OCI-LY1 (cell line): ENCODE results near the gene GSDME.
"Not testable (repeated sequence)": the region's sequence is repeated elsewhere in the genome, so short reads cannot be mapped to it uniquely, and the experiment has no call there.

Experiments
- H2AFZ ChIP-seq: fragments of 200-600 bp; sonication (generic), shearing (Covaris generic); 2 replicates; pipeline ENCODE4 v1.6.0; 2014; ENCODE audit warnings: antibody characterized with exemption, mild to moderate bottlenecking, low read length
- H3F3A ChIP-seq: fragments of 200-600 bp; sonication (generic), shearing (Covaris generic); 2 replicates; pipeline ENCODE4 v1.6.0; 2014; ENCODE audit warnings: mild to moderate bottlenecking, antibody characterized with exemption, low read length, moderate library complexity; ENCODE audit not compliant: insufficient read depth
- H3K27ac ChIP-seq: fragments of 200-600 bp; sonication (generic); 2 replicates; pipeline ENCODE4 v1.5.1; 2014; ENCODE audit warnings: low read length, mixed run types, mild to moderate bottlenecking, low read depth; ENCODE audit not compliant: poor library complexity, severe bottlenecking
- H3K27me3 ChIP-seq: fragments of 200-600 bp; sonication (generic); 2 replicates; pipeline ENCODE4 v1.6.0; 2014; ENCODE audit warnings: antibody characterized with exemption, mild to moderate bottlenecking, low read length, moderate library complexity; ENCODE audit not compliant: insufficient read depth
- H3K36me3 ChIP-seq: fragments of 200-600 bp; sonication (generic); 2 replicates; pipeline ENCODE4 v1.6.1; 2014; ENCODE audit warnings: mild to moderate bottlenecking, antibody characterized with exemption, low read length, moderate library complexity, mixed read lengths; ENCODE audit not compliant: insufficient read depth
- H3K4me1 ChIP-seq: fragments of 200-600 bp; sonication (generic); 2 replicates; pipeline ENCODE4 v1.5.1; 2014; ENCODE audit warnings: mild to moderate bottlenecking, low read length, moderate library complexity; ENCODE audit not compliant: insufficient read depth, severe bottlenecking
- H3K4me2 ChIP-seq: fragments of 200-600 bp; sonication (generic), shearing (Covaris generic); 2 replicates; pipeline ENCODE4 v1.6.1; 2014; ENCODE audit warnings: low read length
- H3K4me3 ChIP-seq: fragments of 200-600 bp; sonication (generic); 2 replicates; pipeline ENCODE4 v1.5.1; 2014; ENCODE audit warnings: low read length, low read depth, mild to moderate bottlenecking, mixed read lengths; ENCODE audit not compliant: poor library complexity, severe bottlenecking
- H3K79me2 ChIP-seq: fragments of 200-600 bp; shearing (Covaris generic); 2 replicates; pipeline ENCODE4 v1.6.1; 2016; ENCODE audit warnings: mixed run types, low read length, mixed read lengths; ENCODE audit not compliant: insufficient read depth
- H3K9ac ChIP-seq: fragments of 200-600 bp; sonication (generic), shearing (Covaris generic); 2 replicates; pipeline ENCODE4 v1.6.1; 2014; ENCODE audit warnings: mild to moderate bottlenecking, low read length, mixed read lengths
- H3K9me2 ChIP-seq: fragments of 200-600 bp; sonication (generic), shearing (Covaris generic); 2 replicates; pipeline ENCODE4 v1.6.1; 2014; ENCODE audit warnings: low read depth, mild to moderate bottlenecking, low read length, mixed read lengths
- H3K9me3 ChIP-seq: fragments of 200-600 bp; shearing (Covaris generic); 2 replicates; pipeline ENCODE4 v1.6.1; 2014; ENCODE audit warnings: low read length, mixed read lengths
- H4K20me1 ChIP-seq: fragments of 200-600 bp; sonication (generic), shearing (Covaris generic); 2 replicates; pipeline ENCODE4 v1.6.0; 2016; ENCODE audit warnings: mild to moderate bottlenecking, low read length; ENCODE audit not compliant: insufficient read depth
- CTCF ChIP-seq: fragments of 200-600 bp; sonication (generic), shearing (Covaris generic); IDR thresholded peaks from 2 replicates; pipeline ENCODE4 v1.5.1; 2017; ENCODE audit warnings: mild to moderate bottlenecking, antibody characterized with exemption, low read length, moderate library complexity, mixed read lengths
- EZH2 ChIP-seq: fragments of 200-600 bp; sonication (generic), shearing (Covaris generic); IDR thresholded peaks from 2 replicates; pipeline ENCODE4 v1.8.0; 2017; ENCODE audit warnings: borderline replicate concordance, mixed run types, mild to moderate bottlenecking, antibody characterized with exemption, low read length, moderate library complexity, mixed read lengths

The GSDME gene

GRCh38 chr7:24738577-24738976 lies 18.7 kb downstream of the GSDME start:
- H3K79me2 ChIP-seq = no peaks in the 10 kb centered on the region
- no peak overlapping the region for H2AFZ ChIP-seq
- H3K9ac ChIP-seq = no peak overlapping the region
- H3F3A ChIP-seq = no peaks in the 10 kb centered on the region
- H3K27ac ChIP-seq = no peak overlapping the region
- H3K4me1 ChIP-seq = no peaks in the 10 kb centered on the region
- H3K4me3 ChIP-seq = no peak overlapping the region
- H3K9me2 ChIP-seq = no peaks in the 10 kb centered on the region
- no peak overlapping the region for H3K4me2 ChIP-seq
- no peaks in the 10 kb centered on the region for H4K20me1 ChIP-seq
- no peaks in the 10 kb centered on the region; the same call in 1 of the 2 replicates for H3K27me3 ChIP-seq
- no peaks in the 10 kb centered on the region for H3K36me3 ChIP-seq
- no peak for TF ChIP-seq CTCF
- no peak for TF ChIP-seq EZH2
- peaks cover 9% of the 10 kb centered on the region; the same call in 1 of the 2 replicates for H3K9me3 ChIP-seq

- no peak for TF ChIP-seq EZH2
- no peak for TF ChIP-seq CTCF
- Histone ChIP-seq H3F3A (no peaks in the 10 kb centered on the region), H4K20me1 (no peaks in the 10 kb centered on the region), H3K9ac (no peak overlapping the region), H3K36me3 (no peaks in the 10 kb centered on the region), H2AFZ (no peak overlapping the region), H3K4me1 (no peaks in the 10 kb centered on the region), H3K9me3 (peaks cover 9% of the 10 kb centered on the region; the same call in 1 of the 2 replicates), H3K9me2 (no peaks in the 10 kb centered on the region), H3K4me3 (no peak overlapping the region), H3K79me2 (no peaks in the 10 kb centered on the region), H3K27me3 (no peaks in the 10 kb centered on the region; the same call in 1 of the 2 replicates), H3K4me2 (no peak overlapping the region), H3K27ac (no peak overlapping the region)
Measured at GRCh38 chr7:24737281-24737680, 20.0 kb downstream of the GSDME start.

- H3K27me3 ChIP-seq, H3K36me3 ChIP-seq, H3K9me3 ChIP-seq, H3K79me2 ChIP-seq, H3K4me2 ChIP-seq, H3K4me1 ChIP-seq, H3K27ac ChIP-seq, H4K20me1 ChIP-seq, H3F3A ChIP-seq, H3K9me2 ChIP-seq, H3K9ac ChIP-seq, H3K4me3 ChIP-seq, H2AFZ ChIP-seq: not testable (repeated sequence)
Measured at GRCh38 chr7:24735594-24735993, 21.7 kb downstream of the GSDME start.

- Histone ChIP-seq H3K9me2 (no peaks in the 10 kb centered on the region), H3K27me3 (no peaks in the 10 kb centered on the region; the same call in 1 of the 2 replicates), H3K9ac (no peak overlapping the region), H3K79me2 (no peaks in the 10 kb centered on the region), H3K27ac (no peak overlapping the region), H3K4me1 (no peaks in the 10 kb centered on the region), H4K20me1 (no peaks in the 10 kb centered on the region), H3K4me2 (no peak overlapping the region), H3K9me3 (peaks cover 9% of the 10 kb centered on the region; the same call in 1 of the 2 replicates), H3F3A (no peaks in the 10 kb centered on the region), H2AFZ (no peak overlapping the region), H3K4me3 (no peak overlapping the region), H3K36me3 (no peaks in the 10 kb centered on the region)
- no peak for TF ChIP-seq CTCF
- TF ChIP-seq EZH2 = no peak
Measured at GRCh38 chr7:24734306-24734705, 23.0 kb downstream of the GSDME start.
